Daoy (cell line): ENCODE measurements around the gene TUBGCP5. TPM values are rescaled to one million over a fixed set of nuclear protein-coding genes. Genes with fewer than 3 reads are reported as not detected.

Source experiments
- DNase-seq: peaks from one replicate; pipeline ENCODE4 v3.0.0-alpha.2; 2015; ENCODE audit warnings: low read depth
- total RNA-seq: library from RNA; depleted of rRNA; stranded (reverse); fragments of >200 nt; shearing (Covaris generic); gene quantifications from 2 replicates; pipeline ENCODE4 v1.2.3, GENCODE V29; 2014

Gene TUBGCP5
- total RNA-seq, 1 experiment from 2014 or later: 18.5 TPM

DNA sequence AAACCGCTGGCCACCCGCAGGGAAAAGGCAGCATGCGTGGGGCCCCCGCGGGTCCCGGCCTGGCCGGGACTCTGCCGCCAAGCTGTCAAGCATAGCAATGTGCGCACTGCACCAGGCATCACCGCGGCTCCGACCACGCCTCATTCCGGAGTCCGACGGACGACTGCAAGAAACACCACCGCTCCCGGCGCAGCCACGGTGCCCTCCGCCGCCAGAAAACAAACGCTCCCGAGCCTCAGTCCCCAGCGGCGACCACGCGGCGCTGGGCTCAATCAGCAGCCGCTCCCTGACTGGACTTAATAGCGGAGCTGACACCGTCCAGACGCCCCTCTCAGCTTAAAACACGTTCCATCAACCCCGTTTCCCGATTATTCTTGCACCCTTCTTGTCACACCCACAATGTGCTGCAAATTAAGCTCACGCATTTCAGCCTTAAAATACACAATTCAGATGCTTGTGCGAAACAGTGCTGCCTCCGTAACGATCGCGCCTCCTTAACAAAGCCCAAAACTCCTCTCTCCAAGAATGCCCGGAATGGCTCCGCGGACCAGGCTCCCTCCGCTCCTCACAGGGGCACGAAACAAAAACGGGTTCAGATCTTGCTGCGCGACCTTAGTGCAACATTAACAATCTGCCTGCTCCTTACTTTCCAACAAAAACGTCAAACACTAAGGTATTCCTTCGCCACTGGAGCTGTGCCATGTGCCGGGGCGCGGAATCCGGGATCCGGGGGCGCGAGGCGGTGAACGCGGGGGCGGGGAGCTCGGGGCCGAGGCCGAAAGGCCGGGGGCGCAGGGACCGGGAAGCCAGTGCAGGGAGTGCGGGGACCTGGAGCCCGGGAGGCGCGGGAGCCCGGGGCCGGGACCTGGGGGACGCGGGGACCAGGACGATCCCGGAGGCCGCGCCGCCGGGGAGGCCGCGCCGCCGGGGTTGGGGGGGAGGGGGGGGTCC, 59.9 kb downstream of the TUBGCP5 start:
- DNase-seq: peak; percentile 62

DNA sequence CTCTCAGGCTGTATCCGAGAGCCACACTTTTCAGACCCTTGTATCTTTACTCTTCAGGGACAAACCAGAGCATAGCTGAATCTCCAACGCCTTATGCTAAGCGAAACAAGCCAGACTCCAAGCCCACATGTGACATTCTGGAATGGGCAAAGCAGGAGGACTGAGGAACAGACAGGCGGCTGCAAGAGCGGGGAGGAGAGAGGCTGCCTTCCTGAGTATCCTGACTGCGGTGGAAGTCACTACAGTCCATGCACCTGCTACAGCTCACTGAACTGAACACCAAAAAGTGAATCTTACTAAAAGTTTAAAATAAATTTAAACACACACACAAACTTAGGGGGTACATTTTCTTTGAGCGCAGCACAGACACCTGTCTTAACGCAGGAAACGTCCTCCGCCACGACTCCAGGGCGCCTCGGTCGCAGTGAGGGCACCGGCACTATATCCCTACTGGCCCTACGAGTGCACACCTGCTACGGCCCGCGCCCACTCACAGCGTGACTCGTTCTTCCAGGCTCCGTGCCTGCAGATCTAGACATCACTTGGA, 60.6 kb downstream of the TUBGCP5 start:
- DNase-seq: no peak

DNA sequence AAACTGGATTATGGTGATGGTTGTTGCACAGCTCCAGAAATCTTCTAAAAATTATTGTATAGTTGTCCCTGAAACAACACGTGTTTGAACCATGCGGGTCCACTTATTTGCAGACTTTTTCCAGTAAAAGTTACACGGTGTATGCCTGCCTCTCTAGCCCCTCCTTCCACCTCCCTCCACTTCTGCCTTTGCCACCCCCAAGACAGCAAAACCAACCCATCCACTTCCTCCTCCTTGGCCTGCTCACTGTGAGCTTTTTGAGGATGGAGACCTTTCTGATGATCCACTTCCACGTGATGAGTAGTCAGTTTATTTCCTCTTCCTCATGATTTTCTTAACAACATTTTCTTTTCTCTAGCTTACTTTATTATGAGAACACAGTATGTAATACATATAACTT, 64.6 kb downstream of the TUBGCP5 start:
- no peak for DNase-seq

DNA sequence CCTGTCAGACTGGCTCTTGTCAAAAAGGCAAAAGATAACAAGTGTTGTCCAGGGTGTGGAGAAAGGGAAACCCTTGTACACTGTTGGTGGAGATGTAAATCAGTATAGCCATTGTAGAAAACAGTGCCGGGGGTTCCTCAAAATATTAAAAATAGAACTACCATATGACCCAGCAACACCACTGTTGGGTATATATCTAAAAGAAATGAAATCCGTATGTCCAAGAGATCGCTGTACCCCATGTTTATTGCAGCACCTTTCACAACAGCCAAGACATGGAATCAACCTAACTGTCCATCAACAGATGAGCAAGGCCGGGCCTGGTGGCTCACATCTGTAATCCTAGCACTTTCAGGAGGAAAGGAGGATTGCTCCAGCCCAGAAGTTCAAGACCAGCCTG, 65.4 kb downstream of the TUBGCP5 start:
- DNase-seq: no peak

DNA sequence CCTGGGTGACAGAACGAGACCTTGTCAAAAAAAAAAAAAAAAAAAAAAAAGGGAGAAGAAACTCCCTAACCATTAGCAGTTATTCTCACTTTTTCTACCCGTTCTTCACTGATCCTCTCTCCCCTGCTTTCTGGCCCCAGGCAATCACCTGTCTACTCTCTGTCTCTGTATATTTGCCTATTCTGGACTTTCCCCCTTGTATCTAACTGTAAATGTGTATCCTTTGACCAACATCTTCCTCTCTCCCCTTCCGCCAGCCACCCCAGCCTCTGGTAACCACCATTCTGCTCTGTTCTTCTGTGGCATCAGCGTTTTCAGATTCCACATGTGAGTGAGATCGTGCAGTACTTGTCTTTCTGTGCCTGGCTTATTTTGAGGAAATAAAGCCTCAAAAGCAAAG, 66.1 kb downstream of the TUBGCP5 start:
- no peak for DNase-seq

DNA sequence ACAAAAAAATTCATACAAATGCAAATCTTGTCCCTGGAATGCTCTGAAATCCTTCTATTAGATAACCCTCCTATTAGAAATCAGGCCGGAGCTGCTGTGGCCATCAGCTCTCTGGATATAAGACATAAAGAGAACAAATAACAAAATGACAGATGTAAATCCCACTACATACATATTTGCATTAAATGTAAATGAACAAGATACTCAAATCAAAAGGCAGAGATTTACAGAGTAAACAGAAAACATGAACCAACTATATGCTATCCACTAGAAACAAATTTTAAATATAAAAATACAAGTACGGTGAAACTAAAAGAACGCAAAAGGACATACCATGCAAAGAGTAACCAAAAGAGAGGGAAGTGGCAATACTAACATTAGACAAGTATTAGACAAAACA, 69.9 kb downstream of the TUBGCP5 start:
- DNase-seq: no peak

DNA sequence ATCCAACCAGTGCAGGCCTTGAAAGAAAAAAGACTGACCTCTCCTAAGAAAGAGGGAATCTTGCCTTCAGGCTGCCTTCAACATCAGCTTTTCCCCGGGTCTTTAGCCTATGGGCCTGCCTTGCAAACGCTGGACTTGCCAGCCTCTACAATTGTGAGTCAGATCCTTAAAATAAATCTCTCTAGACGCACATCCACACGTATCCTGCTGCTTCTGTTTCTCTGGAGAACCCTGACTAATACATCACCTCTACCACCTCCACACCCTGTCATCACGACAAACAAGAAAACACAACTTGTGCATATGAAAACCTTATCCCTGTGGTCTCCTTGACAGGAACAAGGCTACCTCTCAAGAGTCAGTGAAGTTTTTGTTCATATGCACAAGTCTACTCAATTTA, 71.0 kb downstream of the TUBGCP5 start:
- DNase-seq: peak; percentile 51

DNA sequence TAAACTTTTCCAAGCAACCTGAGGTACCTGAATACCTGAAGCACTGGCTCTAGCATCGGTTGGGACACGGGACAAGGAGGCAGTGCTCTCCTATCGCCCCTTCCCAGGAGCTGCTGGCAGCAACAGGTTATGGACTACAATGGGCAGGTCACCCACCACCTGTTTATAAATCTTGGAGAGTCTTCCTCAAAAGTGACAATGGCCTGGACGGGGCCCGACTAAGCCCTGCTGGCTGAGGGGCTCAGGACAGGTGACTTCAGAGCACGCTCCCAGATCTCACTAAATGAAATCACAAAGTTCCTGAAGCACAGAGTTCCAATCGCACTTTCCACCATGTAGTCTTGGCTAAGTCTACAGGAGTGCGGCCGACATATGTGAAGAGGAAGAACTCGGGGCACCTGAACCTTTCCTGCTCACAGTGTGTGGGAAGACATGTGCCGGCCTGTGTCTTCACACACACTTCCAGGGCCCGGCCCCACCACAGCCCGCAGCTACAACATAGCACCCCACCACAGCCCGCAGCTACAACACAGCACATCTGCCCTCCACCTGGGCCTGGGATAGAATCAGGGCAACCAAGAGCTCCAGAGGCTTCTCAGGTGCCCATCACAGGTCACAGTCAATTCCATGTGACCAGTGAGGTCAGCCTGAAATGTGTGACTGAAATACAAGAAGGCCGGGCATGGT, 72.1 kb downstream of the TUBGCP5 start:
- no peak for DNase-seq

DNA sequence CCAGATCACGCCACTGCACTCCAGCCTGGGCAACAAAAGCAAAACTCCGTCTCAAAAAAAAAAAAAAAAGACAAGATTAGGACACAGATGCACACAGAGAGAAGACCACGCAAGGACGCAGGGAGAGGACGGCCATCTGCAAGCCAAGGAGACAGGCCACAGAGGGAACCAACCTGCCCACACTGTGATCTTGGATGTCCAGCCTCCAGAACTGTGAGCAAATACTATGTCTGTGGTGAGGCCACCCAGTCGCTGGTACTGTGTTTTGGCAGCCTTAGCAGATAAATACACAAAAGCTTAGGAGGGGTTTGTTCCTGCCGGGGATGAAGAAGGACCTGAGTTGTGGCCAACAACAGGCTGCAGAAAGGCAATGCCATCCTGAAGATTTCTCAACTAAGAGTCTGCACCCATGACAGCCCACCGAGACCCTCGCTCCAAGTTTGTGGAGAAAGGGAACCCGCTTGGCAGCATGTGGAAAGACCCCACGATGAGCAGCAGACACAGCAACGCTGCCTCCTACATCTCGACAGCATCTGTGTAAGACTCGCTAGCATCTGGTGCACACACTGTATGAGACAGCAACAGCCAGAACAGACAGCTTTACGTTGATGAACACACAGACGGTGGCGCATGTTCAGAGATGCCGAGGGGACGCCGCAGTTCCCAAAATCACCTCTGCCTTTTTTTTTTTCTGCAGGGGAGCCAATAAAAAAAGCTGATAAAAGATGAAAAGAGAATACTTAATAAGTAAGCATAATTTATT, 72.9 kb downstream of the TUBGCP5 start:
- DNase-seq: no peak

DNA sequence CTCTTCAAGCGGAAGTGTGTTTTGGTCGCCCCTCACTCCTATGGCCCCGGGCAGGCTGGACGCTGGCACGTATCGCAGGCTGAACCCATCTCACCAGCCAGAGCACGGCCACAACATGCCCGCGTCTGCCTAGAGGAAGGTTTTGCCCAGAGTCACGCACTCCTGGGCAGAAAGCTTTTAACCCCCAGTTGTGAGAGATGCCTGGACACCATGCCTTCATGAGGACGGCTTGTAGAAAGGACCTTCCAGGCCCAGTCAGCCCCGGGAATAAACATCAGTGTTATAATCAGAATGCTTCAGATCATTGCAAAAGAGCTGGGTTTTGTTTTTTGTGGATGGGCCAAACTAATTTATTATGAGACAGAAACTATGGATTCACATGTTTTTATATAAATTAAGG, 75.7 kb downstream of the TUBGCP5 start:
- DNase-seq: no peak

DNA sequence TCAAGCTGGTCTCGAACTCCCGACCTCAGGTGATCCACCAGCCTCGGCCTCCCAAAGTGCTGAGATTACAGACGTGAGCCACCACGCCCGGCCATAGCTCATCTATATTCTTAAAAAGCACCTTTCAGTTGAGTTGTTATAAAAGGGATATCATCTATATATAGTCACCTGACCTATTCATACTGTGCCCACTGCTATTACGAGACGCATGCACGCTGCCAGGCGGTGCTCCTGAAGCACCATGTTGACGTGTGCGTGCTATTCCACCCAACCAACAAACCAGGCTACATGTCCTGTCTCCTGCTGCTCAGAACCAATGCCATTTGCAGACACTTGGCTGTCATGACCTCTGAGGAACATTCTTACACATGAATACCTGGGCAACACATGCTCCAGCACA, 76.8 kb downstream of the TUBGCP5 start:
- DNase-seq: no peak

DNA sequence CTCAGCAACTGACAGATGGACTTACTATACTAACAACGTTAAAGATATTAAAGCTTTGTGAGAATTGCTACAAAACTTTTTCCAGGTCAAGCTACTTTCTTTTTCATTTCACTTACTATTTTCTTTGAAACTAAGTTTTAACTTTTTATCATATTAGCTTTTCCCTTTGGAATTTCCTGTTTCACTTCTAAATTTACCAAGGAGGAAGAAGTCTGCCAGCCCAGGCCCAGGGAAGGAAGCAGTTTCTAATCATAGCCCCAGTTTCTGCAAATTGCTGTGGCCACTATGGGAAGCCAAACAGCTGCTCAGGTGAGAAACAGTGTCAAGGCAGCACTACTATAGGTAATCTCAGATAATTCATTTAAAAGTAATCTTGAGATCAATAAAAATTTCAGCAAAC, 77.6 kb downstream of the TUBGCP5 start:
- DNase-seq: no peak

DNA sequence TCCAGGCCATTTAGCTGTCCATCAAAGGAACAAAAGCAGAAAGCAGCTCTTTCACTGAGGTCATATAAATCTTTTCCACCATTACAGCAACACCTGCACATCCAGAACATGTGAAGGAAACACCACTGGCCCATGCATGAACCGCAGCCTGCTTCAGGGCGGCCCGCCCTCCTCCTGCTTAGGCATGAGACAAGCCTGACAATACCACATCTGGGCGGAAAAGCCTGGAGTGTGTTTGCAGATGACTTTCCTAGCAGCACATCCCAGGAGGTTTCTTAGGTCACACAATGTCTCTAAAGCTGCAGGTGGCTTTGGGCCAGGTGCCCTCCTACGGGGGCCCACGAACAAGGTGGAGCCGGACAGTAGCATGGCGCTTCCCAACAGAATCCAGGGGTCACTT, 78.8 kb downstream of the TUBGCP5 start:
- no peak for DNase-seq

DNA sequence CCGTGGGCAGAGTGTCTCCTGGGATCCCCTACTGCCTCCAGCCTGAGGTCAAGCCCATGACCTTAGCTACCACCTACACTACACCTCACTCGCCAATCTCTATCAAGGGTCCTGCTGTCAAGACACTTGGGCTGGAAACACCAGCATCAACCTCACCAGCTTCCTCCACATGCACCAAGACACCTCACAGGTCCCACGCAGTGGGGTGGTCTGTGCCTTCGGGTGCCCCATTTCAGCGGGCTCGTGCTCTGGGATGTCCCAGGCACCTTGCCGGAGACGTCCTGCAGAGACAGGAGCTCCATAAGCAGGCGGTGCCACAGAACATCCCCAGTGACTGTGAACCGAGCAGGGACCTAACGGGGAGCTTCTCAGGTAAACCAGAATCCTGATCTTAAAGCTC, 79.2 kb downstream of the TUBGCP5 start:
- no peak for DNase-seq

DNA sequence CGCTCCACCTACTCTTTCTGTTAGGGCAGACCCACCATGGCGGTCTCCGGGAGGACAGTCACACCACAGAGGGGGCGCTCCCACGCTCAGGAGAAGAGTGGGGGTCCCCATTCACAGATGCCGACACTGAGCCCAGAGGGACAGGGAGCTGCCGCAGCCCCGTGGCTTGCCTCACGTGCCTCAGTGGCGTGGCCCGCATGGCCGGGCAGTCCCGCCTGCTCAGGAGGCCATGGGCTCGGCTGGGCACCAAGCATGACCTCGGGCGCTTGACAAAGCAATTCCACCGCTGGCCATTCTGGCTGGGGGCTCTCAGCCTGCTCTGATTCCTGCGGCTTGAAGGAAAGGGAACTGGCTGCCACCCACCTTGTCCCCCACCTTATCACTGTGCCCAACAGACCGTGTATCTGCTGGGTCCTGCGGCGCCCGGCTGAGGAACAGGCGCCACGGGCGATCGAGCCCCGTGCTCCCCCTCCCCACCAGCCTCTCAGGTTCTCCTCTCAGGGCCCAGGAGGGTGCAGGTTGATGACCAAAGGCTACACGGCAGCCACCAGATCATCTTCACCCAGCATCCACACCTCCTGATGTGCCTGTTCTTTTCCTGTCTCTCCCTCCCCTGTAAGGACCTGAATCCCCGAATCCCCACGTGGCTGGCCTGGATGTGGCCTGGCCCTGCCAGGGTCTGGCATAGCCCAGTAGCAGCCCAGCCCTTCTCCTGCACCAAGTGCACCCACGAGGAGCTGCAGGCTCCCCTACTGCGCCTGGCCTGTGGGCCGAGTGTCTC, 79.9 kb downstream of the TUBGCP5 start:
- no peak for DNase-seq

DNA sequence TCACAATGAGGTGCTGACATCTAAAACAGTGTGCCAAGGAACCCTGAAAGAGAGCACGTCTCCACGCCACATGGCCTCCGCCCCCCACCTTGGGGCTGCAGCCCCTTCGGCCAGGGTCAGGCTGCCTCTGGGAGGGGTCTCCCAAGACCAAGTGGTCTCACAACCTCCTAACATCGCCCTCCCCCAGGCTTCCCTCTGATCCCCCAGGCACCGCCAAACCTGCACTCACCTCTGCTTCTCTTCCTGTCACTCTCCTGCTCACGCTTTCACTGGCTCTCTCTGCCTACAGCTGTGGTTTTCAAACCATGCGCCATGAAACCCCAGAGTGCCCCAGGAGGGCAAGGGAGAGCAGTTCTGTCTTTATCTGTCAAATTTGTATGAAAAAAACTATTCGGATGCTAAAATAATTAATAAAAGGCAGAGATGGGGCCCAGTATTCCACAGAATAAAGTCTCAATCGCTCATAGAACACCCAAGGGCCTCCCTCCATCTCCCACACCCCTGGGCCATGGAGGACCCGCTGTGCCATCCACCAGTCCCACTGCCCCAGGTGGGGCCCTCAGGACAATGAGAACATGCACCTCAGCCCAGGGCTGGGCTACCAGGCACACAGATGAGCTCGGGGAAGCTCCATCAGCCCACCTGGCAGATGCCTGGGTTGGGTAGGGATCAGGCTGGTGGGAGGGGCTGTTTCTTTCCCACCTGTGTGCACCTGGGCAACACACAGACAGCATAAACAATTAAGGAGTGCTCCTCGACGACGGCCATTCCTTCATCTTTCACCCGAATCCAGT, 80.7 kb downstream of the TUBGCP5 start:
- DNase-seq: no peak

DNA sequence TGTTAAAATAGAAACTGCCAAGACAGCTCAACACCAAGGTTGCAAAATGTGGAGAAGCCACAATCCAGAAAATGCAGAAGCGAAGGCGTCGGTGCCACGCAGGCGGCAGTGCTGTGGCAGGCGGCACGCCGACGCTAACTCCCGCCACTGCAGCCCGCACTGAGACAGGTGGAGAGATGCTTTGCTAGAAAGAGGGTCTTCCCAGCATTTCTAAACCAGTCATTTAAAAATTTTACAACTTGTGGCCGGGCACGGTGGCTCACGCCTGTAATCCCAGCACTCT, 82.5 kb downstream of the TUBGCP5 start:
- no peak for DNase-seq

DNA sequence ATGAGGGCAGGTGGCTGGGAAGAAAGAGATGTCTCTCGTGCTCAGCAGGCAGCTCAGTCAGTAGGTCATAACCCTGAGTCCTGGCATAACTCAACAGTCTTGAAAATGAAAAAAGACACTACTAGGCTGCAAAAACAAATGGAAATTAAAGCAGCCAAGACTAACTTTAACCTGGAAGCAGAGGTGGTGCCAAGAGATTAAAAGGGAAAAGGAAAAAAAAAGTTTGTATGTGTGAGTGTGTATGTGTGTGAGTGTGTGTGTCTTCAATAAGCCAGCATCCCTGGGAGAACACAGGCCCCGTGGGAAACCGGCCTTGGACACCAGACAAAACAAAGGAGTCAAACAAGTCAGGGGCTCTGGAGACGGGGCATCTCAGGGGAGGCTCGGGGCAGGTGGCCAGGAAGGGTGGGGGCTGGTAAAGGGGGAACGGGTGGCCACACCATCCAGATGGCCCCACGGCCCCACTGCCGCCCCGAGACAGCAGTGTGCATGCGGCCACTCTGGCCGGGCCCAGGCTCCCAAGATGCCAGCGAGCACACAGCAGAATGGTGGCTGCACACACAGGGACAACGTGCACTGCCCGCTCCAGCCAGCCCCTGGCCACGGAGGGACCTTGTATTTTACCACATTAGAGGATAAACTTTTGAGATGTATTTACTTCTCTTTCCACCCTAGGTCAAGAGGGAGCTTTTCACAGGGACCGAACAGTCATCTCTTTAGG, 83.0 kb downstream of the TUBGCP5 start:
- no peak for DNase-seq

DNA sequence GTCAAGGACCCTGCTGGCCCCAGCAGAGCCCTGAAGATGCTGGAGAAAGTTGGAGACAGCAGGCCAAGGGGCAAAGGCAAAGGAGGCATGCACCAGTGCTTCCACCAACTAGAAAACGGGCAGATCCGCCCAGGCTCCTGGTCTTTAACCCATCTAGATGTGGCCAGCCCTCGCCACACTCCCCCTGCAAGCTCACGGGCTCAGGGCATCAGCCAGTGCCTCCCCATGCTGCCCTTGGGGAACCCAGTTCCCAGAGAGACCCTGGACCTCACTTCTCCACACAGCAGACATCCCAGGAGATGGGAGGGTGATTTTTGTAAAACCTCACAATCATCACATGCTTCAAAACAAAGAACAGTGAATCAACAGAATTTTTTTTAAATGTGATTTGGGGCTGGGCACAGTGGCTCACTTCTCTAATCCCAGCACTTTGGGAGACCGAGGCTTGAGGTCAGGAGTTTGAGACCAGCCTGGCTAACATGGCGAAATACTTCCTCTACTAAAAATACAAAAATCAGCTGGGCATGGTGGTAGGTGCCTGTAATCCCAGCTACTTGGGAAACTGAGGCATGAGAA, 83.7 kb downstream of the TUBGCP5 start:
- DNase-seq: no peak
